GM21526 (cell line): ENCODE measurements around the gene SMIM21.

Experiments
- ATAC-seq: cut with Tn5 transposase; IDR thresholded peaks from one replicate; pipeline ENCODE4 v1.9.1; 2021; ENCODE audit warnings: moderate library complexity; ENCODE audit not compliant: unreplicated experiment, low FRiP score

Gene SMIM21

DNA sequence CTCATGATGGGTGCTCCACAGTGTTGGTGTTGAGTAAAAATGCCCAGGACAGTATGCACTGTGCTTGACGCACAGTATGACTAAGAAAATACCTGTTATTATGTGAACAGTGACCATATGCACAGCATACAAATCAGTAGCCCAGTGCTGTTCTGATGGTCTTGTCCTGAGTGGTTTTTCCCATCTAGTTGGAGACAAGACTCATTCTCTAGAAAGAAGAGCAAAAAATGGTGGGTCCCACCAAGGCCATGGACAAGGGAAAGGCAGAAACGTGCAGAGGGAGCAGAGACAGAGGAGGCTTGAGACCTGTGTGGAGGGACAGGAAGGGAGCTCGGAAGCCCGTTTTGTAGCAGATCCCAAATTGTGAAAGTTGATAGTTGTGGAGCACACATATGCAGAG, 987 bp upstream of the SMIM21 start:
- no peak for ATAC-seq

DNA sequence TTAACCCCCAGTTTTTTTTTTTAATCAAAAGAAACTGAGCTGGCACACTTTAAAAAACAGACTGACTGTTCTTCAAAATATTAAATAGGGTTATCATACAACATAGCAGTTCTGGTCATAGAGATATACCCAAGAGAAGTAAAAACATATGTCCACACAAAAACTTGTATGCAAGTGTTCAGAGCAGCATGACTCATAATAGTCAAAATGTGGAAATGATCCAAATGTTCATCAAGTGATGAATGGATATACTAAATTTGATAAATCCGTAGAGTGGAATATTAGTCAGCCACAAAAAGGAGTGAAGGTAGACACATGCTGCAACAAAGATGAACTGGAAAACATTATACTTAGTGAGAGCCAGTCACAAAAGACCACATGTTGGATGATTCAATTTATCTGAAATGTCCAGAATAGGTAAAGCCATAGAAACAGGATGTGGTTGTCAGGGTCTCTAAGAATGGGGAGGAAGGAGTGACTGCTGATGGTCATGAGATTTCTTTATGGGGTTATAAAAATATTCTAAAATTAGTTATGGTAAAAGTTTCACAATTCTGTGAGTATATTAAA, 5.1 kb downstream of the SMIM21 start:
- no peak for ATAC-seq

DNA sequence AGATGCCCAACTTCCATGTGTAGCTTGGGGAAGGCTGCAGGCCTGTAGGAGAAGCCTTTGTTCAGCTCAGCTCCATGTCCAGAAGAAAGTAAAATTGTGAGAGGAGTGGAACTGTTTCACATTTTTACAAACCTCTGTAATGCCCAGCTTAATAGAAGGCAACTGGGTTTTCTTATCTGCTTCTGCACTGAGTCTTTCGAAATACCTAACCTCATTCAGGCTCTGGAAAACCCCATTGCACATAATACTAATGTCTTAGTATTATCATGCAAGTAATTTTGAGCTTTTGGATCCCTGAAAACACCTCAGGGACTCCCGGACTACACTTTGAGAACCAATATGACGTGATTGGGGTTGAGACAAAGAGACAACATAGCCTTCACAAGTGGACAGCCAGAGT, 5.8 kb downstream of the SMIM21 start:
- ATAC-seq: no peak

DNA sequence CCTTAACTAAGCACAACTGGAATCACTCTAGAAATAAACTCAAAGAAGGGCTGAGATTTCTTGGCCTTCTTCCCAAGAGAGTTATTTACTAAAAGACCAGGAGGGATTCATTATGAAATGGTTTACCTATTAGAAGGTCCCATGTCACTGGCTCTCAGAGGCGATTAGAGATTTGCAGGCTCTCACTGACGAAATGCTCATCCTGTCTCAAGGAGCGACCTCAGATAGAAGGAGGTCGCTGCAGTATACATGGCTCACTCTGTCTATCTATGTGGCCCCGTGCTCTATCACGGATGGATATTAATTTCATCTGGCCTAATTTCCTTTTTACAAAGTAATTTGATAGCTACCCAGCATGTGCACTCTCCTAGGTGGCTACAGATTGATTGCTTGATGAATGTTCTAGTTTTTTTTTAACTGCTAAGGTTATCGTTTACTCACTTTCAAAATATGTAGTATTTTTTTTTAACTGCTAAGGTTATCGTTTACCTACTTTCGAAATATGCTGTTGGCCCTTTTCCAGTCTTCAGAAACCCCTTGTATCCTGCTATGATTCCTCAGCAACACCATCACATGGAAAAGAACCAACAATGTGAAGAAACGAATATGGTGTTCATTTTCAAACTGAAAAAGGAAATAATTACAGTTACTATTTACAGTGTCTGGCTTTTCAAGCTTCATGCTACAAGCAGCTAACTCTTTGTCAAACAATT, 9.1 kb downstream of the SMIM21 start:
- no peak for ATAC-seq

DNA sequence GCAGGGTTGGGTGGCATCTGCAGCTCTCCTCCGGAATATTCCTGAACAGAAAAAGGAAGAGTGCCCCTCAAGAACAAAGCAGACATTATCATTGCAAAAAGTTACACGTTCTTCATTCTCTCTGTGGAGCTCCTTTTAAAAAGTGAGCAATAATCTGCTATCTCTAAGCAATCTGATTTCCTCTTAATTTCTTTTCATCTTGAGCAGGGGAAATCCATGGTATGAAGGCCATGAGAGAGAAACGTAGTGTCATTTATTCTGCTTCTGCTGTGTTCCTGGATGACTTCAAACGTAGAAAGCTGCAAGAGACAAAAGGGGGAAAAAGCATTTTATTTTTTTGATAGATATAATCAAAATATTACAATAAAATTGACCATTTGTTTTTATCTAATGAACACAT, 16.9 kb downstream of the SMIM21 start:
- ATAC-seq: no peak

DNA sequence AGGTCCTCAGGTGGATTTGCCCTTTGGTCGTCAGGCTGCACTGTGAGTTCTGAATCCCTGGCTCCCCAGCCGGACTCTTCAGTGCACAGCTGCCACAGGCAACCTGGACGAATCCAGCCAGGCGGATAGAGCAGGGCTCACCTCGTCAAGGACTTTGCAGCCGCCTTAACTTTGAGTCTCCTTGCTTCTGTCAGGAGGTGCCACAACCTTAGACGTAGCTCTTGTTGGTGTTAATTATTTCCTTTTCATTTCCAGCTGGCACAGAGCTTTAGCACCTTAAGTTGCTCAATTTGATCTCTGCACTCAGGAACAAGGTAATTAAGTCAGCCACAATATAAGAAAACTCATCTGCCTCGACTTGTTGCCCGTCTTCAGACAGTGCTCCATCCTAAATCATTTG, 17.7 kb downstream of the SMIM21 start:
- no peak for ATAC-seq

DNA sequence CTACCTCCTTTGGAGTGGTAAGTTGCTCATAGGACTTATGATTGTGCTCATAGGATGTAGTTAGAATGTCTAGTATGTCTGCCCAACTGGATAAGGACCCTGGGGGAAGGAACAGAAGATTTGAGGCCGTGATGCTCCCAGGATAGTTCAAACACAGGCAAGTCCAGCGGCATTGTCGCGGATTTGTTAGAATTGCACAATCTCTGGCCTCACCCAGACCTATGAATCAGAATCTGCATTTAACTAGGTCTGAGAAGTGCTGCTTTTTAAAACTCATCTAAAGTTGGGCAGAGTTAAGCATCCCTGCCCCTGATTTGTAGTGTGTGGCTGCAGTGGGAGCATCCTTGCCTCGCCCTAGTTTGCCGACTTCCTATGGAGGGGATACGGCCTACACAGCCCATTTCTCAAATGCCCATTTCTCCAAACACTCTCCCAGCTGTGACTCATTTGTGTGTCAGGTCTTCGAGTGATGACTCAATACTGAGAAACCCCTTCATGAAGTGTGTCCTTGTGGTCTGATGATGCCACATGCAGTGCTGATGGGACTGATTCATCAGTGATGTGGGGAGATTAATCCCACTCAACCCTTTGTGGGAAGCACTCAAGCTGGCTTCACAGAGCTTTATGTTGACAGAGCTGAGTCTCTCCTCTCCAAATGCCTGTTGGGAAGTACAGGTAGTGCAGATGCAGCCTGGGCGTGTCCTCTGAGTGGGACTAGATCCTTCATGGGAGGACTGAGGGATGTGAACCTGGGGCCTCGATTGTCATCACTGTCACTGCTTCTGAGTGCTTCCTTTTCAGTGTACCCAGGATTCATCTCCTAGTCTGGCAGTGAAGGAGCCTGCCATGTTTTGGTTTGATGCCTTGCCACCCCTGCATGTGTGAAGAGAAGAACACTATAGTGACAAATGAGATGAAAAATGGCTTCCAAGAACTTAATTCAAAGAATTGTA, 18.7 kb downstream of the SMIM21 start:
- no peak for ATAC-seq

DNA sequence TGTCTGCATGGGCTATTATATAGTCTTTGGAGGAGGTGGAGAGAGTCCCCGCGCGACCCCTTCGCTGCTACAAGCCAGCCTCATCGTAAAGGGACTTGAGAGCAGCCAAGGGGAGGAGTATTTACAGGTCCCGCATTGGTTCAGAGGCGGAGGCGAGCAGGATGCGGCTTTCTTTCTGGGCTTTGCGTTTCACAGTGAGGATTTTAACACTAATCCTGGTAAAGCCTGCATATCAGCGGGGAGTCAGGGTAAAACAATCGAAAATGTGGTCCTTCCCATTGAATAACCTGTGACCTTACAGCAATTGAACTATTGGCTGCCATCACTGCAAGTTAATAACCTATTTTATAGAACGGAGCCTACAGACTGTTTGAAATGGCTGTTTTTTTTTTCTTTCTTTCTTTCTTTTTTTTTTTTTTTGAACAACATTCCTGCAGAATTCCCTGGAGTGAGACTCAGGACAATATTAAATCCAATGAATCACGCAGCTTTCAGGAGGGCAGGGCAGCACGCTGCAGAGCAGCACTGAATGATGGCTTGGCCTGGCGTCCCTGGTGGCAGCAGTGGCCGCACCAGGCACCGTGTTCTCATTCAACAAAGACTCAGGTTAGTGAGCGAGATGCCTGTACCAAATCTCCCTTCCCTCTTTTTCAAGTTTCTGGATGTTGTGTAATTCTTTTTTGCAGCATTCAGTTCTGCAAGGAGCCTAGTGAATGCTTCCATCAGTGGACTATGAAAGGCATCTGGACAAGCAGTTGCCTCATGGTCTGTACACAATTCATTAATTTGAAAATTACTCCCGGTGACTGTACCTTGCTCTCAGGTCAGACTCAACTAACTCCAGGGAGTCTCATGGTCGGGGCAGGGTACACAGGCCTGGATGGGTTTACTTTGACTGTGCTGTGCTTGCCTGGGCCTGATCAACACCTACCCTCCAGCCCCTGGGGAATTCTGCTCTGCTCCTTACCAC, 19.8 kb downstream of the SMIM21 start:
- no peak for ATAC-seq

DNA sequence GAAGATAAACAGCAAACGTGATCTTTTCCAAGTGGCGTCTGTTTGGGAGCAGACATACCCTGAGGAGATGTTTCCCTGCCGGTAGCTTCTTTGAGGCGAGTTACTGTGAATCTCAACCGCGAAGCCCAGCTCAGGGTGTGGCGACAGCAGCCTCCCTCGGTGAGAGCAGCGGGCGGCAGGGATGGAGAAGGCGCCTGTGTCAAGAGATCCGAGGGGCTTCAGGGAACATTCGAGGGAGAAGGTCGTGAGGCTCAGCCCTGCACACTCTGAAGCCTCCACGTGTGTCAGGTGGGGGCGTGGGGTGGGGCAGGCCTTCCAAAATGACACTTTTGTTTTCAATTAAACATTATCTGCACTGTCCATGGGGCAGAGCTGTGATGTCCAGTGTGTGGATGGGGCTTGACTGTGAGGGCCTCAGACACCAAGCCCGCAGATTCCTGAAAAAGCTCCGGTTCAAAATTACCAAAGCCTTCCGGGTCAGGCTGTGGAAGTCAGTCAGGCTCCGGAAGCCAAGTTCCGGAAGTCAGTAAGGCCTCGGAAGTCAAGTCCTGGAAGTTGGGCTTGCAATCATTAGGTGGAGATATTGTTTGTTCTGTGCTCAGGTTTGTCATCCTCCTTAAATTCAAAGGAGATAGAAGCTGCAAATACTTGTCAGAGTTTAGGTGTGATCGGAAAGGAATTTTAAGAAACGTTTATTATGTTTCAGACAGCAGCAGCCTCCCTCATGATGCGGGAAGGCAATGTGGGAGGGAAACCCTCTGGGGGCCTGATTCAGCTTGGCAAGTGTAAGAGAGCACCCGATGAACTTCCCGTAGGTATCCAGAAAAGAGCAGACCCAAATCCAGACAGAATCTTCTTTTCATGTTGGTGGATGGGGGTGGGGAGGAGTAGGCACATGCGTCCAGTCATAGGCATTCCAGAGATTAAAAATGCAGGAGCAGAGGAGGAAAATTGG, 20.7 kb downstream of the SMIM21 start:
- no peak for ATAC-seq

DNA sequence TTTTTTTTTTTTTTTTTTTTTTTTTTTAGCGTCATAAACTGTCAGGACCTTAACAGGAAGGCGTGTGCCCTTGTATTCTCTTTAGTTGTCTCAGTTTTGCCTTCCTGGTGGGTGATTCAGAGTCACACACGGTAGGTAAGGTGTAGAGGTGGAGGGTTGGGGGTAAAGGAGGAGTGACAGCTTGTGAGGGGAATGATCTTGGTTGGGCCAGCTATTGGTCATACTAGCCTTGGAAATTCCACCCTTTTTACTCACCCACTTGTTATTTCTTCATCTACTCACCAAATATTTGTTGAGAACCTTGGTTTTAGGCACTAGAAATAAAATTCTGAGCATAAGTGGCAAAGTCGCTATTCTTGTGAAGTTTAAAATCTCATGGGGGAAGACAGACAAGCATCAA, 22.2 kb downstream of the SMIM21 start:
- ATAC-seq: no peak

DNA sequence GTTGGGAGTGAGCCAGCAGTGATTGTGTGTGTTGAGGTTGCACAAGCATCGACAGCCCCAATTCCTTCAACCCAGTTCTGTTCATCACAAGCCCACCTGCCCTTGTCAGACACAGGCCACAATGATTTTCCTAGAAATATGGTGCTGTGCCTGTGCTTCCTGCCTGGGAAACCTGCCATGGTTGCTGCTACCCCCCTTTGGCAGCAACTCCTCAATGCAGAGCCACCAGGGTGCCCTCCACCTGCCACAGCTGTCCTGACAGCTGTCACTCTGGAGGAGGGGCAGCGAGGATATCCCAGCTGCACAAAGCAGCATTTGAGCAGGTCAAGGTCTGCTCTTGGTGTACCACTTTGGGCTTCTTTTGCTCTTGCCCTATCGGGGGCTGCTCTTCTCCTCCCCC, 27.1 kb downstream of the SMIM21 start:
- no peak for ATAC-seq

DNA sequence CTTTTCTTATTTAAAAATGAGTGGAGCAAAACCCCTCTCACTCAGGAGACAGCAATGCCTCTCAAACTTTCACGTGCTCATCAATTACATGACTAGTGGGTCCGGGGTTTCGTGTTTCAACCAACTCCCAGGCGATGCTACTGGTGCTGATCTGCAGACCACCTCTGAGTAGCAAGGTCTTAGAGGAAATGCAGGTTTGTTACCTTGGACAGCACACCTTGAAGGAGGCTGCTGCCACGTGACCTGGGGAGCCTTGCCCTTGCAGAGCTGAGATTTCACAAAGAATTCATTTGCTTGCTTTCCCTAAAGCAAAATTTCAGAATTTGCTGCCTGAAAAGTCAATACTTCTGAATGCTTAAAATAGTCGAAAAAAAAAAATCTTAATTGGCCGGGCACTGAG, 32.4 kb downstream of the SMIM21 start:
- ATAC-seq: no peak

DNA sequence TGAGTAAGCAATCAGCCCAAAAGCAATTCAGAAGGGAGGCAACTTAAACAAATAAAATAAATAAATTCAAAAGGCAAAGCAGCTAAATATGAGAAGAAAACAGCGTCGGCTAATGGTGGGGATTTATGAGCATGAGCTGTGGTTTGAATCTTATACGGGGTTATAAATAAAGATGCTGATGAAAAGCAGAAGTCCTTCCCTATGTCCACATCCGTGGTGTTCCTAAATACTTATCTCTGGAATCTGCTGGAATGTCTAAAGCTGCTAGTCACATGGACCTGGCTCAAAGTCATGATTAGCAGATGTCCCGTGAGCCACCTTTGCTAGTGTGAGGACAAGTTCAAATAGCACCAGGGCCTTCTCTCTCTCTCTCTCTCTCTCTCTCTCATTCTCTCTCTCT, 33.8 kb downstream of the SMIM21 start:
- ATAC-seq: no peak

DNA sequence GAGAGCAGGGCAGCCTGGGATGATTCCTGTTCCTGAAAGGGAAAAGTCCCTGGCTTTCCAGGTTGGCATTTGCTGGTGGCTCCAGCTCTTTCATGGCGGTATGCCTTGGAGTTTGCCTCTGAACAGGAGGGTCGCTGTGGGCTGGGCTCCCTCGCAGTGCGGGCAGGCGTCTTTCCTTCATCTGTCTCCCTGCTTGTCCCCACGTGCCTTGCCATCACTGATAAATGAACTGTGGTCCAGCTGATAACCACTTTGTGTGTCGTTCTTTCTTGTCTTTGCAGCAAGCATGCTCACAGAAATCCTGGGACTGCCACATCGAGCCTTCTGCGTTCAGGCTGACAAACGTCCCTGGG, 35.3 kb downstream of the SMIM21 start:
- ATAC-seq: no peak

DNA sequence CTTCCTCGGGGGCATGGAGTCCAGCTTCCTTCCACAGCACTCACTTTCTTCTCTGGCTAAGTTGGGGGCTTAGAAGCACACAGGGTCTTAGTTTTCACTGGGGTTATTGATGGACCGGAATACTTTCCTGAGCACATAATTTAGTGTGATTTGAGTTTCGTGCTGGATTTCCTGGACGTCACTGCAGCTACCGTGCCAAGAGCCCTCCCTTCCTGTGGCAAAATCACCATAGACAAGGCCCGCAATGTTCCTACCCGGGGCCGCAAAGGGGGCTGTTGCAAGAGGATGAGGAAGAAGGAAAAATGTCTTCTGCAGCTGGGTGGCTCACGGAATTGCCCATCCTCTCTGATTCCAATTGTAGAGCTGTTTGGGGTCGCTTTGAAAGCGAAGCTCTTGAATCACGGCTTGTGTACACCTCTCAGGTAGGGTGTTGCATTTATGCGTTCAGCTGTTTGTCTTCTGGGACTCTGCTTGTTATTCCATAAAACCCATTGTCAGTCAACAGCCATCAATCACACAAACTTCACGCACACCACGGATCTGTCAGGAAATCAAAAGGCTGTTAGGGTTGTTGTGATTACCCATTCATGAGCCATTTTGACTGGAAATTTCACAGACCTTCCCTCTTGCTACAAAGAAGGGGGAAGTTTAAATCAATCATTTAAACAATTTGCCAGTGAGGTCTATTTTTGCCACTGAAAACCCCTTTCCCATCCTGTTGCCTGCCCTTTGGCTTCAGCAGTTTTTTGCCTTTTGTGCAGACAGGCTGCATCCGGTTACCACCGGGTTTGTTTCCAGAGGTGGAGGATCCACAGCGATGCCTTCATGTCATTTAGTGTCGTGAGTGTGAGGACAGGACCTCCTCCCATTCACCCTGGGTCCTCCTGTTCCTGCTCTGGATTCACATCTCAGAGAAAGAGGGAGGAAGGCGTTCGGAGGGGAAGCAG, 36.0 kb downstream of the SMIM21 start:
- ATAC-seq: no peak

DNA sequence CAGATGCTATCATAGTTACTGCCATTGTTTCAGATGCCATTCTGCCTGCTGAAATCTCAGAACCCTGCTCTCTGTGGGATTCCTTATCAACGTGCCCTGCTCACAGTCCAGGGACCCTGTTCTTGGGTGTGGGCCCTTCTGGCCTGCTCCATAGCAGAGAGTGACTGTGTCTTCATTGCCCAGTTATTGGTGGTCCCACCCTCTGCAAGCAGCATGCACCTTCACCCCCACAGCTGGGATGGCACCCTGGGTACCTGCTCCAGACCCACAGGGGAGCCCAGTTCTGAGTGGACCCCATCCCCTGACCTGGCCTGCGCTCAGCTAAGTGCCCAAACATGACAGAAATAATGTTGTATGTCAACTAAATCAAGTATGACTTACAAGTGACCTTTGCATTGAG, 36.6 kb downstream of the SMIM21 start:
- no peak for ATAC-seq

DNA sequence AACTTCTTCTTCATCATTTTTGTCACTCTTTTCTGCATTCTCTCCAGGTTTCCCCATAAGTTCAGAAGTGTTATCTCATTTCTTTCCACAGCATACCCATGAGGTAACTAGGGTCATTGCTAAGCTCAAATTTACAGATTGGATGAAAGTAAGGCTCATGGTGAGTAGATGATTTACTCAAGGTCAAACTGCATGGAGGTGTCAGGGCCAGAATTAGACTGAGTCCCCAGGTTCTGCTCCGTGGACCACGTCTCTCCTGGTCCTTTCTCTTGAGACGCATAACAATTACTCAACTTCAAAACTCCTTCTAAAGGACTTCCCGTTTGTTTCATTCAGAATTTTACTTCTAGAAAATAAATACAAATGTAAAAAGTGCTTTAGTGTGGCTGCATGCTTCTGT, 43.4 kb downstream of the SMIM21 start:
- no peak for ATAC-seq
